Measurements from ENCODE around the gene HAS3.
A peak's percentile ranks its signal among the peaks of the same experiment; 100 is the strongest.

Gene HAS3

DNA sequence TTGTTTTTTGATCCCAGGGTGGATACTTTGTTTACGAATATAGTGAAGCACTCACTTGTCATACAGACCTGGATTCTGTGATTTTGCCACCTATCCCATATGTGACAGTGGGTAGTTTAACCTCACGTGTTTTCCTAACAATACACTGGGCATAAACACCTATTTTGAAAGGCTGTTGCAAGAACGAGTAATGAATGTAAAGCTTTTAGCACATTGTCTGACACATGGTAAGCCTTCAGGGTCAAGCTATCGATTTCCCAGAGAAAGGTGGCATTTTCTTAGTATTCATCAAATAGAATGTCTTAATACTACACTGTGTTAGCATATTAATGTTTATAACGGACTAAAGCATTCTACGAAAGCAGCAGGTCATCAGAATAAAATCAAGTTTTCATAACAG is 25.0 kb downstream of the HAS3 start:
- TF ChIP-seq SNAI2 (CRISPR knock-in tag; IDR thresholded peaks at IDR 0.05): no peak
- TF ChIP-seq ZNF8 (CRISPR knock-in tag; IDR thresholded peaks at IDR 0.05): no peak
- TF ChIP-seq PATZ1 (CRISPR knock-in tag; IDR thresholded peaks at IDR 0.05; ENCODE audit: borderline replicate concordance): no peak
- no peak for TF ChIP-seq TSHZ2 (CRISPR knock-in tag; IDR thresholded peaks at IDR 0.05)
- no peak for TF ChIP-seq TOX (CRISPR knock-in tag; IDR thresholded peaks at IDR 0.05; ENCODE audit: borderline replicate concordance)
- no peak for TF ChIP-seq BACH2 (CRISPR knock-in tag; IDR thresholded peaks at IDR 0.05; ENCODE audit: borderline replicate concordance)
- TF ChIP-seq RARB (CRISPR knock-in tag; IDR thresholded peaks at IDR 0.05): no peak
- TF ChIP-seq ZC3H10 (CRISPR knock-in tag; IDR thresholded peaks at IDR 0.05): no peak
- TF ChIP-seq ZNF565 (CRISPR knock-in tag; conservative IDR thresholded peaks at IDR 0.05; ENCODE audit: low read depth): no peak
- no peak for TF ChIP-seq OSR1 (CRISPR knock-in tag; IDR thresholded peaks at IDR 0.05)
- no peak for TF ChIP-seq CSDC2 (CRISPR knock-in tag; IDR thresholded peaks at IDR 0.05)
- no peak for ATAC-seq

GRCh38 chr16:69131167-69131838 is 25.9 kb downstream of the HAS3 start:
- no peak for TF ChIP-seq BACH2 (CRISPR knock-in tag; IDR thresholded peaks at IDR 0.05; ENCODE audit: borderline replicate concordance)
- no peak for TF ChIP-seq SNAI2 (CRISPR knock-in tag; IDR thresholded peaks at IDR 0.05)
- no peak for TF ChIP-seq TSHZ2 (CRISPR knock-in tag; IDR thresholded peaks at IDR 0.05)
- no peak for TF ChIP-seq ZNF8 (CRISPR knock-in tag; IDR thresholded peaks at IDR 0.05)
- no peak for TF ChIP-seq ZNF565 (CRISPR knock-in tag; conservative IDR thresholded peaks at IDR 0.05; ENCODE audit: low read depth)
- no peak for TF ChIP-seq ARNTL (CRISPR knock-in tag; IDR thresholded peaks at IDR 0.05; ENCODE audit: borderline replicate concordance, low read depth)
- TF ChIP-seq RARB (CRISPR knock-in tag; IDR thresholded peaks at IDR 0.05): no peak
- TF ChIP-seq ESRRG (CRISPR knock-in tag; IDR thresholded peaks at IDR 0.05): no peak
- TF ChIP-seq PPARA (CRISPR knock-in tag; IDR thresholded peaks at IDR 0.05; ENCODE audit: borderline replicate concordance): no peak
- TF ChIP-seq, protein P1, sequence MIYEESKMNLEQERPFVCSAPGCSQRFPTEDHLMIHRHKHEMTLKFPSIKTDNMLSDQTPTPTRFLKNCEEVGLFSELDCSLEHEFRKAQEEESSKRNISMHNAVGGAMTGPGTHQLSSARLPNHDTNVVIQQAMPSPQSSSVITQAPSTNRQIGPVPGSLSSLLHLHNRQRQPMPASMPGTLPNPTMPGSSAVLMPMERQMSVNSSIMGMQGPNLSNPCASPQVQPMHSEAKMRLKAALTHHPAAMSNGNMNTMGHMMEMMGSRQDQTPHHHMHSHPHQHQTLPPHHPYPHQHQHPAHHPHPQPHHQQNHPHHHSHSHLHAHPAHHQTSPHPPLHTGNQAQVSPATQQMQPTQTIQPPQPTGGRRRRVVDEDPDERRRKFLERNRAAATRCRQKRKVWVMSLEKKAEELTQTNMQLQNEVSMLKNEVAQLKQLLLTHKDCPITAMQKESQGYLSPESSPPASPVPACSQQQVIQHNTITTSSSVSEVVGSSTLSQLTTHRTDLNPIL (CRISPR knock-in tag; IDR thresholded peaks at IDR 0.05; ENCODE audit: low read depth): no peak
- TF ChIP-seq TCF4 (CRISPR knock-in tag; IDR thresholded peaks at IDR 0.05; ENCODE audit: borderline replicate concordance): no peak
- no peak for TF ChIP-seq ZFP3 (CRISPR knock-in tag; IDR thresholded peaks at IDR 0.05)
- no peak for TF ChIP-seq ISL1 (CRISPR knock-in tag; IDR thresholded peaks at IDR 0.05)
- no peak for TF ChIP-seq TOX (CRISPR knock-in tag; IDR thresholded peaks at IDR 0.05; ENCODE audit: borderline replicate concordance)
- TF ChIP-seq, protein P2, sequence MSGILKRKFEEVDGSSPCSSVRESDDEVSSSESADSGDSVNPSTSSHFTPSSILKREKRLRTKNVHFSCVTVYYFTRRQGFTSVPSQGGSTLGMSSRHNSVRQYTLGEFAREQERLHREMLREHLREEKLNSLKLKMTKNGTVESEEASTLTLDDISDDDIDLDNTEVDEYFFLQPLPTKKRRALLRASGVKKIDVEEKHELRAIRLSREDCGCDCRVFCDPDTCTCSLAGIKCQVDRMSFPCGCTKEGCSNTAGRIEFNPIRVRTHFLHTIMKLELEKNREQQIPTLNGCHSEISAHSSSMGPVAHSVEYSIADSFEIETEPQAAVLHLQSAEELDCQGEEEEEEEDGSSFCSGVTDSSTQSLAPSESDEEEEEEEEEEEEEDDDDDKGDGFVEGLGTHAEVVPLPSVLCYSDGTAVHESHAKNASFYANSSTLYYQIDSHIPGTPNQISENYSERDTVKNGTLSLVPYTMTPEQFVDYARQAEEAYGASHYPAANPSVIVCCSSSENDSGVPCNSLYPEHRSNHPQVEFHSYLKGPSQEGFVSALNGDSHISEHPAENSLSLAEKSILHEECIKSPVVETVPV (CRISPR knock-in tag; IDR thresholded peaks at IDR 0.05): no peak
- TF ChIP-seq ZNF70 (CRISPR knock-in tag; IDR thresholded peaks at IDR 0.05): no peak
- no peak for TF ChIP-seq ZFP30 (CRISPR knock-in tag; IDR thresholded peaks at IDR 0.05)
- TF ChIP-seq GLIS3 (CRISPR knock-in tag; IDR thresholded peaks at IDR 0.05): no peak
- TF ChIP-seq, protein P3, sequence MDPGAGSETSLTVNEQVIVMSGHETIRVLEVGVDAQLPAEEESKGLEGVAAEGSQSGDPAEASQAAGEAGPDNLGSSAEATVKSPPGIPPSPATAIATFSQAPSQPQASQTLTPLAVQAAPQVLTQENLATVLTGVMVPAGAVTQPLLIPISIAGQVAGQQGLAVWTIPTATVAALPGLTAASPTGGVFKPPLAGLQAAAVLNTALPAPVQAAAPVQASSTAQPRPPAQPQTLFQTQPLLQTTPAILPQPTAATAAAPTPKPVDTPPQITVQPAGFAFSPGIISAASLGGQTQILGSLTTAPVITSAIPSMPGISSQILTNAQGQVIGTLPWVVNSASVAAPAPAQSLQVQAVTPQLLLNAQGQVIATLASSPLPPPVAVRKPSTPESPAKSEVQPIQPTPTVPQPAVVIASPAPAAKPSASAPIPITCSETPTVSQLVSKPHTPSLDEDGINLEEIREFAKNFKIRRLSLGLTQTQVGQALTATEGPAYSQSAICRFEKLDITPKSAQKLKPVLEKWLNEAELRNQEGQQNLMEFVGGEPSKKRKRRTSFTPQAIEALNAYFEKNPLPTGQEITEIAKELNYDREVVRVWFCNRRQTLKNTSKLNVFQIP (CRISPR knock-in tag; IDR thresholded peaks at IDR 0.05; ENCODE audit: borderline replicate concordance, low read depth): no peak

More at GRCh38 chr16:69131167-69131838, 25.9 kb downstream of the HAS3 start:
- peak; percentile 31 for ATAC-seq
